HEK293 (cell line): ENCODE measurements around the gene SLC9A9.

Source experiments
- CTCF ChIA-PET: fragments of 350-600 bp; formaldehyde crosslinking; extraction: SDS; loops from one replicate; lab custom pipeline; 2021; ENCODE audit warnings: antibody characterized with exemption; lab: Yijun Ruan, JAX
- POLR2A ChIA-PET: fragments of 300-600 bp; formaldehyde crosslinking; extraction: SDS; loops from one replicate; lab custom pipeline; 2020; ENCODE audit warnings: antibody characterized with exemption, inconsistent platforms; lab: Yijun Ruan, JAX
- H3K27ac ChIP-seq: fragments of 200-500 bp; sonication (Bioruptor generic); 2 replicates; pipeline ENCODE4 v1.5.1; 2014; ENCODE audit warnings: low read depth, low read length, control low read depth, inconsistent platforms; ENCODE audit errors: extremely low read depth
- H3K36me3 ChIP-seq, 2 experiments: fragments of 200-500 bp in 1 of 2; sonication (Bioruptor generic) in 1 of 2; 1 replicate in 1 of 2; 2 replicates in 1 of 2; pipeline ENCODE4 v1.5.1; 2014 to 2017; ENCODE audit warnings: inconsistent platforms in 2 of 2, low read length in 2 of 2; ENCODE audit not compliant: control insufficient read depth in 2 of 2, insufficient read depth in 1 of 2
- H3K4me1 ChIP-seq: fragments of 200-500 bp; sonication (Bioruptor generic); 2 replicates; pipeline ENCODE4 v1.5.1; 2014; ENCODE audit warnings: mild to moderate bottlenecking, low read length, inconsistent platforms; ENCODE audit not compliant: control insufficient read depth, insufficient read depth
- H3K4me3 ChIP-seq: 2 replicates; pipeline ENCODE4 v1.5.1; 2011; ENCODE audit warnings: low read depth, mild to moderate bottlenecking, control low read depth, low read length, moderate library complexity
- H3K9me3 ChIP-seq: fragments of 200-500 bp; sonication (Bioruptor generic); 2 replicates; pipeline ENCODE4 v1.5.1; 2014; ENCODE audit warnings: low read depth, low read length, inconsistent platforms; ENCODE audit not compliant: control insufficient read depth, insufficient read depth
- ELK4 ChIP-seq: IDR thresholded peaks from 2 replicates; pipeline ENCODE4 v1.6.1; 2011; ENCODE audit warnings: mild to moderate bottlenecking, low read depth, low read length, borderline replicate concordance
- ZIC2 ChIP-seq: fragments of 450-650 bp; formaldehyde crosslinking; IDR thresholded peaks from 2 replicates; pipeline ENCODE4 v1.5.1; 2016; ENCODE audit warnings: missing biosample characterization, missing genetic modification characterization
- ZNF140 ChIP-seq: fragments of 450-650 bp; formaldehyde crosslinking; IDR thresholded peaks from 2 replicates; pipeline ENCODE4 v1.5.1; 2016; ENCODE audit warnings: missing biosample characterization, missing genetic modification characterization
- ZNF16 ChIP-seq: fragments of 450-650 bp; formaldehyde crosslinking; IDR thresholded peaks from 2 replicates; pipeline ENCODE4 v1.5.1; 2016; ENCODE audit warnings: low read depth, missing biosample characterization, missing genetic modification characterization
- ZNF18 ChIP-seq: fragments of 450-650 bp; formaldehyde crosslinking; IDR thresholded peaks from 2 replicates; pipeline ENCODE4 v1.5.1; 2016; ENCODE audit warnings: missing biosample characterization, missing genetic modification characterization
- ZNF335 ChIP-seq: fragments of 450-650 bp; formaldehyde crosslinking; conservative IDR thresholded peaks from 2 replicates; pipeline ENCODE4 v1.5.1; 2016; ENCODE audit warnings: missing biosample characterization, missing genetic modification characterization
- ZNF350 ChIP-seq: fragments of 450-650 bp; formaldehyde crosslinking; IDR thresholded peaks from 2 replicates; pipeline ENCODE4 v1.5.0; 2017; ENCODE audit warnings: missing biosample characterization, mild to moderate bottlenecking, missing genetic modification characterization
- ZNF391 ChIP-seq: fragments of 450-650 bp; formaldehyde crosslinking; IDR thresholded peaks from 2 replicates; pipeline ENCODE4 v1.5.1; 2016; ENCODE audit warnings: low read depth, missing biosample characterization, missing genetic modification characterization, borderline replicate concordance
- ZNF623 ChIP-seq: fragments of 450-650 bp; formaldehyde crosslinking; IDR thresholded peaks from 2 replicates; pipeline ENCODE4 v1.5.1; 2016; ENCODE audit warnings: missing biosample characterization, missing genetic modification characterization
- ZNF629 ChIP-seq: fragments of 450-650 bp; formaldehyde crosslinking; IDR thresholded peaks from 2 replicates; pipeline ENCODE4 v1.5.1; 2017; ENCODE audit warnings: missing biosample characterization, missing genetic modification characterization
- ZNF654 ChIP-seq: fragments of 450-650 bp; formaldehyde crosslinking; IDR thresholded peaks from 2 replicates; pipeline ENCODE4 v1.5.1; 2016; ENCODE audit warnings: low read depth, missing biosample characterization, missing genetic modification characterization
- ZNF658 ChIP-seq: fragments of 450-650 bp; formaldehyde crosslinking; IDR thresholded peaks from 2 replicates; pipeline ENCODE4; 2016; ENCODE audit warnings: missing biosample characterization, missing genetic modification characterization
- ZSCAN16 ChIP-seq: fragments of 450-650 bp; formaldehyde crosslinking; IDR thresholded peaks from 2 replicates; pipeline ENCODE4 v1.5.1; 2016; ENCODE audit warnings: missing biosample characterization, missing genetic modification characterization
- TF ChIP-seq, protein P1 (sequence below): fragments of 450-650 bp; formaldehyde crosslinking; IDR thresholded peaks from 2 replicates; pipeline ENCODE4 v1.5.1; 2016; ENCODE audit warnings: missing biosample characterization, missing genetic modification characterization, low read depth
- TF ChIP-seq, protein P2 (sequence below): fragments of 450-650 bp; formaldehyde crosslinking; conservative IDR thresholded peaks from 2 replicates; pipeline ENCODE4 v1.5.1; 2016; ENCODE audit warnings: low read depth, missing biosample characterization, missing genetic modification characterization

SLC9A9 gene

GRCh38 chr3:143619231-143619630, 229.0 kb downstream of the SLC9A9 start:
- H3K4me3 ChIP-seq: no peak overlapping the region
- H3K36me3 ChIP-seq: no peaks in the 10 kb centered on the region
- ChIA-PET CTCF (interaction anchor here (0.7 to 1.1 kb wide), 2 partner anchors 19 to 147 kb away, joined by 4 read pairs; no protein-coding TSS in a partner anchor), POLR2A (no interaction called here)
- no peak for TF ChIP-seq ZIC2 (tag by site-specific recombination)
- no peak for TF ChIP-seq ELK4
- TF ChIP-seq ZNF391 (tag by site-specific recombination): no peak
- TF ChIP-seq, protein P1, sequence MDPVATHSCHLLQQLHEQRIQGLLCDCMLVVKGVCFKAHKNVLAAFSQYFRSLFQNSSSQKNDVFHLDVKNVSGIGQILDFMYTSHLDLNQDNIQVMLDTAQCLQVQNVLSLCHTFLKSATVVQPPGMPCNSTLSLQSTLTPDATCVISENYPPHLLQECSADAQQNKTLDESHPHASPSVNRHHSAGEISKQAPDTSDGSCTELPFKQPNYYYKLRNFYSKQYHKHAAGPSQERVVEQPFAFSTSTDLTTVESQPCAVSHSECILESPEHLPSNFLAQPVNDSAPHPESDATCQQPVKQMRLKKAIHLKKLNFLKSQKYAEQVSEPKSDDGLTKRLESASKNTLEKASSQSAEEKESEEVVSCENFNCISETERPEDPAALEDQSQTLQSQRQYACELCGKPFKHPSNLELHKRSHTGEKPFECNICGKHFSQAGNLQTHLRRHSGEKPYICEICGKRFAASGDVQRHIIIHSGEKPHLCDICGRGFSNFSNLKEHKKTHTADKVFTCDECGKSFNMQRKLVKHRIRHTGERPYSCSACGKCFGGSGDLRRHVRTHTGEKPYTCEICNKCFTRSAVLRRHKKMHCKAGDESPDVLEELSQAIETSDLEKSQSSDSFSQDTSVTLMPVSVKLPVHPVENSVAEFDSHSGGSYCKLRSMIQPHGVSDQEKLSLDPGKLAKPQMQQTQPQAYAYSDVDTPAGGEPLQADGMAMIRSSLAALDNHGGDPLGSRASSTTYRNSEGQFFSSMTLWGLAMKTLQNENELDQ (tag by site-specific recombination): no peak
- TF ChIP-seq ZNF350: no peak
- TF ChIP-seq ZNF654 (tag by site-specific recombination): no peak
- TF ChIP-seq, protein P2, sequence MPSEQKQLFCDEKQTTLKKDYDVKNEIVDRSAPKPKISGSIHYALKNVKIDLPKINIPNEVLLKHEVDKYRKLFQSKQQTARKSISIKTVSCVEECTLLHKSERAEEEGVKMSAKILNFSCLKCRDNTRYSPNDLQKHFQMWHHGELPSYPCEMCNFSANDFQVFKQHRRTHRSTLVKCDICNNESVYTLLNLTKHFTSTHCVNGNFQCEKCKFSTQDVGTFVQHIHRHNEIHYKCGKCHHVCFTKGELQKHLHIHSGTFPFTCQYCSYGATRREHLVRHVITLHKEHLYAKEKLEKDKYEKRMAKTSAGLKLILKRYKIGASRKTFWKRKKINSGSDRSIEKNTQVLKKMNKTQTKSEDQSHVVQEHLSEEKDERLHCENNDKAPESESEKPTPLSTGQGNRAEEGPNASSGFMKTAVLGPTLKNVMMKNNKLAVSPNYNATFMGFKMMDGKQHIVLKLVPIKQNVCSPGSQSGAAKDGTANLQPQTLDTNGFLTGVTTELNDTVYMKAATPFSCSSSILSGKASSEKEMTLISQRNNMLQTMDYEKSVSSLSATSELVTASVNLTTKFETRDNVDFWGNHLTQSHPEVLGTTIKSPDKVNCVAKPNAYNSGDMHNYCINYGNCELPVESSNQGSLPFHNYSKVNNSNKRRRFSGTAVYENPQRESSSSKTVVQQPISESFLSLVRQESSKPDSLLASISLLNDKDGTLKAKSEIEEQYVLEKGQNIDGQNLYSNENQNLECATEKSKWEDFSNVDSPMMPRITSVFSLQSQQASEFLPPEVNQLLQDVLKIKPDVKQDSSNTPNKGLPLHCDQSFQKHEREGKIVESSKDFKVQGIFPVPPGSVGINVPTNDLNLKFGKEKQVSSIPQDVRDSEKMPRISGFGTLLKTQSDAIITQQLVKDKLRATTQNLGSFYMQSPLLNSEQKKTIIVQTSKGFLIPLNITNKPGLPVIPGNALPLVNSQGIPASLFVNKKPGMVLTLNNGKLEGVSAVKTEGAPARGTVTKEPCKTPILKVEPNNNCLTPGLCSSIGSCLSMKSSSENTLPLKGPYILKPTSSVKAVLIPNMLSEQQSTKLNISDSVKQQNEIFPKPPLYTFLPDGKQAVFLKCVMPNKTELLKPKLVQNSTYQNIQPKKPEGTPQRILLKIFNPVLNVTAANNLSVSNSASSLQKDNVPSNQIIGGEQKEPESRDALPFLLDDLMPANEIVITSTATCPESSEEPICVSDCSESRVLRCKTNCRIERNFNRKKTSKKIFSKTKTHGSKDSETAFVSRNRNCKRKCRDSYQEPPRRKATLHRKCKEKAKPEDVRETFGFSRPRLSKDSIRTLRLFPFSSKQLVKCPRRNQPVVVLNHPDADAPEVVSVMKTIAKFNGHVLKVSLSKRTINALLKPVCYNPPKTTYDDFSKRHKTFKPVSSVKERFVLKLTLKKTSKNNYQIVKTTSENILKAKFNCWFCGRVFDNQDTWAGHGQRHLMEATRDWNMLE: no peak
- no peak for TF ChIP-seq ZNF16 (tag by site-specific recombination)
- no peak for TF ChIP-seq ZNF335 (tag by site-specific recombination)
- no peak for TF ChIP-seq ZSCAN16 (tag by site-specific recombination)
- TF ChIP-seq ZNF623 (tag by site-specific recombination): no peak
- TF ChIP-seq ZNF140: no peak
- TF ChIP-seq ZNF658 (tag by site-specific recombination): no peak
- H3K9me3 ChIP-seq: no peaks in the 10 kb centered on the region
- no peaks in the 10 kb centered on the region for H3K4me1 ChIP-seq
- no peak overlapping the region for H3K27ac ChIP-seq

DNA sequence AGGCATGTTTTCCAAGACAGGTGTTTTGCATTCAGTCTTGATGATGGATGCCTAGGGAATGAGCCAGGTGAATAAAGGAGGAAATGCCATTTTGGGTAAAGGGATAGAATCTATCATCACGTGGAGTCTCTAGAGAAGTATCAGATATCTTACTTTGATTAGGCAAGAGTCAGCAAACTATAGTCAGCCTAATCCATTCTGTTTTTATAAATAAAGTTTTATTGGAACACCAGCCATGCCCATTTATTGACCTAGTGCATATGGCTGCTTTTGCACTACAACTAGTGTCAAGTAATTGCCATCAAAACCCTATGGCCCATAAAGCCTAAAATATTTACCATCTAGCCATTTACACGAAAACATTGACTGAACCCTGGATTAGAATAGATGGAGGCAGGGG, 231.2 kb downstream of the SLC9A9 start:
- CTCF ChIA-PET: no interaction called here
- POLR2A ChIA-PET: no interaction called here
- no peaks in the 10 kb centered on the region for H3K9me3 ChIP-seq
- no peak overlapping the region for H3K4me3 ChIP-seq
- H3K4me1 ChIP-seq: no peaks in the 10 kb centered on the region
- no peak for TF ChIP-seq ZNF18 (tag by site-specific recombination)
- no peak for TF ChIP-seq ZNF629 (tag by site-specific recombination)
- no peak for TF ChIP-seq ZNF350
- no peak overlapping the region for H3K27ac ChIP-seq
- no peaks in the 10 kb centered on the region for H3K36me3 ChIP-seq
